Measurements from ENCODE around the gene SELPLG.
A peak's percentile ranks its signal among the peaks of the same experiment; 100 is the strongest.

SELPLG gene

DNA sequence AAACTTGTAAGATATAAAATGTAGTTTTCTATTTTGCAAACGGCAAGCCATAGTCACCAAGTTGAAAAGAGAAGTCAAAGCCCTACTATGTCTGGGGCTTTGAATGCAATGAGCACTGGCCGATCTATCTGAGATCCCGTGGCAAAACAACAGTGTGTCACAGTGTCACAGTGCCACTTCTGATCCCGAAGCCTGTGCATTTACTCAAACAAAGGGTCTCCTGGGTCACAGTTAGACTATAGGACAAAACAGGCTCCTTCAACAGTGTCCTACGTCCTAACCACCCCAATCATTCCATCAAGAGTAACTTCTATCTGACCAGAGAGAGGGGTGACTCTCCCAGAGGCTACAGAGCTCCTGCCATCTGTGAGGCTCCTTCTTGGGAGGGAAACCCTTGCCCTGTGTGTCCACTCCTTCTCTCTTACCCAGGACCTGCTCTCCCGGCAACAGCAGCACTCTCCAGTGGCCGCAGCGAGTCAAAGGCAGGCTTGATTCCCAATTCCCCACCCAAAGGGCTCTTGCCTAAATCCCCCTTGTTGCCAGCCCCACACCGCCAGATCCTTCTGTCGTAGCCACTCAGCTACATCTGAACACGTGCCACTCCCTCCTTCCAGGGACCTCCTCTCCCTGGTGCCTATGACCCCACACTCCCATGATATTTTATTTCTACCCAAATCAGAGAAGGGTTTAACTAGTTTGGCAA is 14.0 kb upstream of the SELPLG start:
- H3K36me3 ChIP-seq (replicated peaks): peaks cover 71% of the 10 kb centered on the region
- no peaks in the 10 kb centered on the region for H3K27me3 ChIP-seq (replicated peaks)
- TF ChIP-seq, protein P1, sequence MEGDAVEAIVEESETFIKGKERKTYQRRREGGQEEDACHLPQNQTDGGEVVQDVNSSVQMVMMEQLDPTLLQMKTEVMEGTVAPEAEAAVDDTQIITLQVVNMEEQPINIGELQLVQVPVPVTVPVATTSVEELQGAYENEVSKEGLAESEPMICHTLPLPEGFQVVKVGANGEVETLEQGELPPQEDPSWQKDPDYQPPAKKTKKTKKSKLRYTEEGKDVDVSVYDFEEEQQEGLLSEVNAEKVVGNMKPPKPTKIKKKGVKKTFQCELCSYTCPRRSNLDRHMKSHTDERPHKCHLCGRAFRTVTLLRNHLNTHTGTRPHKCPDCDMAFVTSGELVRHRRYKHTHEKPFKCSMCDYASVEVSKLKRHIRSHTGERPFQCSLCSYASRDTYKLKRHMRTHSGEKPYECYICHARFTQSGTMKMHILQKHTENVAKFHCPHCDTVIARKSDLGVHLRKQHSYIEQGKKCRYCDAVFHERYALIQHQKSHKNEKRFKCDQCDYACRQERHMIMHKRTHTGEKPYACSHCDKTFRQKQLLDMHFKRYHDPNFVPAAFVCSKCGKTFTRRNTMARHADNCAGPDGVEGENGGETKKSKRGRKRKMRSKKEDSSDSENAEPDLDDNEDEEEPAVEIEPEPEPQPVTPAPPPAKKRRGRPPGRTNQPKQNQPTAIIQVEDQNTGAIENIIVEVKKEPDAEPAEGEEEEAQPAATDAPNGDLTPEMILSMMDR (IDR thresholded peaks at IDR 0.05; ENCODE audit: low read depth, low read length, missing control alignments): no peak
- H3K27ac ChIP-seq: no peak overlapping the region
- H3K4me3 ChIP-seq (ENCODE audit: low read depth, low read length): no peak overlapping the region
- no peak for DNase-seq
- in situ Hi-C loops (cut with HindIII; ENCODE audit: low pct_ligation_motif_present, low sequenced_read_pairs): no loop called here

DNA sequence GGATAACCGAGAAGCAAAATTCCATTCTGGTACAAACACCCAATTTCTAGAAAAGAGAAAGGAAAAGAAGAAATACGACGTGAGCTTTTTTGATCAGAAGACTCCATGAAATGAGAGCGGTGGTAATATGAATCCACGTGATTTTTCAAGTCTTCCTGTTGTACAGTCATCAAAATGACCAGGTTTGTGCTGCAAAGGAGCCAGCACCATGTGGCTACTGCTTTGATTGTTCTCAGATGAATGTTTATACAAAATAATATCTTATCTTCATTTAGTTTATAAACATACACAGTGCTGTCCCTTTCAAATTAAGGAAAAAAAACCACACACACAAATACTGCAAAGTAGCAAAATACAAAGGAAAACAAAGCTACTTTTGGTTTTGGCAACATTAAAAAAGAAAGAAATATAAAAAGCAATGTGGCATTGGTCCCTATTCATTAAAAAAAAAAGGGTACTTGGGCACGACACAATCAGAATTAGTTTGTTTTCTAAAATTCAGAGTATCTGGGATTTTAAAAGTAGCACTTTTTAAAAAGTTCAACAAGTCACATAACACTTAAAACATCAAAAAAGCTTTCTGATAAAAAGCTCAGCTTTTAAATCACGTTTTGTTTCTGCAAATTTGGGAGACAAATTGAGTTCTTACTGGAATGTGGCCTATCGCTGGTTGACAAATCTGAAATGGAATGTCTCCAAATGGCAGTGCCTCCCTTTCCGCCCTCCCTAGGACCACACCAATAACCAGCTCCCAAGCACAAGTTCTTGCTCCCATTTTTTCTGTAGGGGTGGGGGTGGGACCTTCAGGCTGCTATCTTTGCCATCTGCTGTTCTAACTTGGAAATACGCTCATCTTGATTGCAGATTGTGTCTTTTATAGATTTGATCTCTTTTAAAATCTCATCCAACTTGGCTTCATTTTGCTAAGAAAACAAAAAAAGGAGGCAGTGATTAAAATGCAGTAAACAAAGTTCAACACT is 13.2 kb upstream of the SELPLG start:
- TF ChIP-seq, protein P1 (IDR thresholded peaks at IDR 0.05; ENCODE audit: low read depth, low read length, missing control alignments): peak; percentile 39
- no peak overlapping the region for H3K27ac ChIP-seq
- H3K27me3 ChIP-seq (replicated peaks): no peaks in the 10 kb centered on the region
- in situ Hi-C loops (cut with HindIII; ENCODE audit: low pct_ligation_motif_present, low sequenced_read_pairs): no loop called here
- H3K4me3 ChIP-seq (ENCODE audit: low read depth, low read length): no peak overlapping the region
- peaks cover 68% of the 10 kb centered on the region for H3K36me3 ChIP-seq (replicated peaks)
- no peak for DNase-seq

DNA sequence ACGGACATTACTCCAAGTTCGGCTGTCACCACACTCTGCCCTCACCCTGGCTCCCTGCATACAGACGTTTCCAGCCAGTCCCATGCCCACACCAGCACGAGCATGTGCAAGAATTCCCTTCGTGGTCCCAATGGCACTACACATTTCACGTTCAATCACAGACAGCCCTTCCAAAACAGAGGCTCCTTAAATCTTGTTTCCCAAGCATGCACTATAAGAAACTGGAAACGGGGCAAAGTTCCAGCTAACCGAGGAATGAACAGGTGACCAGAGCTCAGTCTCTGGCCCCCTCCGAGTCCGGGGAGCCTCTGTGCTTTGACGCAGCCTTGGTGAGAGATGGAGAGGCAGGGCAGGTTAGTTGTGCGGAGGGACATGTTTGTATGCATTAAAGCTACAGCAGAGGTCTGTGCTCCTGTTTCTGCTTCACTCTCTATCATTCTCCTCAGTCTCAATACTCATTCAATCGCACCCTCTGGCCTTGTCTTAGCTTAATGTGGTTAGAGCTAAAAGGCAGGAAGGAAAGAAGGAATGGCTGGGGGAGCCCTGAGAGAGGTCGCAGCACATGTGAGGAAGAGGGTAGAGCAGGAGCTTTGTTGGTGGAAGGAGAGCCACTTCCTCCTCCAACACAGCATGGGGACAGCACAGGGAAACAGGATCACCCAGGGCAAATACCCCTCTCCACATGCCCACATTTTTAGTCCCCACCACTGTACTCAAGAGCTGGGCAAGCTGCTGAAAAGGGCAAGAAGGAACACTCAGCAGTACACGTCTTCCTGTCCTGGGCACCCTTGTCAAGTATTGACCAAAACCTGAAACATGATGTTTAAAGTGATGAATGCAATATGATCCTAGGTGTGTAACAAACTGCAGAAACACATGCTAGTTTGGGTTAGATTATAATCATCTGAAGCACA is 12.2 kb upstream of the SELPLG start:
- Histone ChIP-seq H3K36me3 (replicated peaks) (peaks cover 68% of the 10 kb centered on the region), H3K27me3 (replicated peaks) (no peaks in the 10 kb centered on the region), H3K4me3 (ENCODE audit: low read depth, low read length) (no peak overlapping the region), H3K27ac (no peak overlapping the region)
- TF ChIP-seq, protein P1 (IDR thresholded peaks at IDR 0.05; ENCODE audit: low read depth, low read length, missing control alignments): no peak
- DNase-seq: no peak
- in situ Hi-C loops (cut with HindIII; ENCODE audit: low pct_ligation_motif_present, low sequenced_read_pairs): no loop called here

DNA sequence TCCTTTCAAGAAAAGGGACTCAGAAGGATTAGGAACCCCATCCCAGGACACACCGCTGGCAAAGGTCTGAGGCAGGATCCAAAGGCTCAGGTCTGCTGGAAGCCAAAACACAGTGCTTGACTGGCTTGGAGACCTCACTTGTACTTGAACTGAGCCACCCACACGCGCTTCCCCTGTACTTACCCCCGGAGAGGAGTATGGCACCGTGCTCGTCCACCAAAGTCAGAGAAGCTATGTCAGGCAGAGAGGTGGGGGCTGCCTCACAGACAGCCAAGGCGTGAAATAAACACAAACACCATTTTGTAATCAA is 11.1 kb upstream of the SELPLG start:
- Histone ChIP-seq H3K4me3 (ENCODE audit: low read depth, low read length) (no peak overlapping the region), H3K36me3 (replicated peaks) (peaks cover 64% of the 10 kb centered on the region), H3K27me3 (replicated peaks) (no peaks in the 10 kb centered on the region), H3K27ac (no peak overlapping the region)
- no peak for DNase-seq
- TF ChIP-seq, protein P1 (IDR thresholded peaks at IDR 0.05; ENCODE audit: low read depth, low read length, missing control alignments): no peak
- in situ Hi-C loops (cut with HindIII; ENCODE audit: low pct_ligation_motif_present, low sequenced_read_pairs): no loop called here

DNA sequence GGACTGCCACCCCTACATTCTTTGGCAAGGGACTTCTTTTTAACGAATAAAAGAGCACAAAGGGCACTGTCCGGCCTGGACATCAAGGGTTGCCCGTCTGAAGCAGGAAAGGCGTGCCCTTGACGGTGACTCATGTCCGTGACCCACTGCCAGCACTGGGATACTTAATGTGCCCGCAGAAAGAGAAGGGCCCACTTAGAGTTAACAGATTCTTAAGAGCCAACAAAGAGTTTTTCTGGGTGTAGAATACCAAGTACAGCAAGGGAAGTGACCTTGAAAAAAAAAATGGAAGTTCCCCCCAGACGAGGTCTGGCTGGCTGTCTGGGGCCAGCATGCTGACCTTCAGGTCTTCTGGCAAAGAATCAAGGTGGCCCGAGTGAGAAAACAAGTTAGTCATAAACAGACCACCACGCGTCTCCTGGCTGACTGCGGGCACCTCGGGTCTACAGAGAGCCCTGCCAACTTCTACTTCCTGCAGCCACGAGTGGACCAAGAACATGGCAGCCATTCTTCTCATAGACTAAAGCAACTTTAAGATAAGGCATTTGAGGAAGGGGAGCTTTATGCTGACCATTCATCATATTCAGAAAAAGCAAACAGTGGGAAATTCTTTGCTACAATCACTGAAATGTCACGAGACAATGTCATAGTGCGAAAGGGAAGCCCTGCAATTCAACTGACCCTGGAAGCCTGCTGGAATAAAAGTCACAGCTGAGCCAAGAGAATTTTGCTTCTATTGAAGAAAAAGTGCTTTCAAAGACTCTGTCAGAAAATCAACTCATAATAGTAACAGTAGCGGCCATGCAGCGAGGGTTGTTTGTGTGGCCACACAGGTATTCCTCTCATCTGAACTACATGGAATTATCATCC is 10.5 kb upstream of the SELPLG start:
- DNase-seq: no peak
- Histone ChIP-seq H3K36me3 (replicated peaks) (peaks cover 62% of the 10 kb centered on the region), H3K27me3 (replicated peaks) (no peaks in the 10 kb centered on the region), H3K4me3 (ENCODE audit: low read depth, low read length) (no peak overlapping the region), H3K27ac (no peak overlapping the region)
- in situ Hi-C loops (cut with HindIII; ENCODE audit: low pct_ligation_motif_present, low sequenced_read_pairs): no loop called here
- TF ChIP-seq, protein P1 (IDR thresholded peaks at IDR 0.05; ENCODE audit: low read depth, low read length, missing control alignments): no peak

All from brain microvascular endothelial cell (primary cell).